SIG-M5 treated with dmso at 0.1 percent for 504 hours (cell line): ENCODE measurements around the gene NSUN7.
A peak's percentile ranks its signal among the peaks of the same experiment; 100 is the strongest.

ENCODE experiments used
- DNase-seq: peaks from one replicate; lab custom pipeline; 2025; ENCODE audit not compliant: unreplicated experiment; lab: John Stamatoyannopoulos, UW

Gene NSUN7

DNA sequence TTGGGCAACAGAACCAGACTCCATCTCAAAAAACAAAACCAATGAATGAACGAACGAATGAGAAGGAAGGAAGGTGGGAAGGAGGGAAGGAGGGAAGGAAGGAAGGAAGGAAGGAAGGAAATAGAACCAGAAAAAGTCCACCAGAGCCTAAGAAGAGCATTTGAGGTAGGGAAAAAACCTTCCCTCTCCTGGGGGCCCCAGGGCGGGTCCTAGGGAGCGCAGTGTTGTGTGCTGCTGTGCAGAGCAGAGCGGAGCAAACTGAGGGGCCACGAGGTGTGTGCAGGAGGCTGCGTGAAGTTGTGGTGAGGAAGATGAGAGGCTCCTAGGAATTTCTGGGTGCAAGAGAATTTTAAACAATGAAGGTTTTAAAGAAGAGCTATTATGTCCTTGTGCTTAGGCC, 16.0 kb upstream of the NSUN7 start:
- no peak for DNase-seq

DNA sequence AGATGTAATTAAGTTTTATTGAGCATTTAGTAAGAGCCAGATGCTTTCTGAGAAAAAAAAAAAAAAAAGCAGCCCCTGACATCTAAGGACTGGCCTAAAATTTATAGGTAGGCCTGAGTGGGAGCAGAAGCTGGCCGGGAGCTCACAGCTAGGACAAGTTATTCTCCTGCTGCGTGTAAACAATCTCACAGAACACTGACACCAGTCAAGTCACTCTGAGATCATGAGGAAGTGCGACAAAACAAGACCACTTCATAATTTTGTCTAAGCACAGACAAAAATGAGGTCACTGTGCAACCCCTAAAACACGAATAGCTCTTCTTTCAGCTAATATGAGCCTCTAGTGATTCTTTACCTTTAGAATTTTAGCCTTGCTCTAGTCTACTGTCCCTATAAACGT, 15.3 kb upstream of the NSUN7 start:
- no peak for DNase-seq

DNA sequence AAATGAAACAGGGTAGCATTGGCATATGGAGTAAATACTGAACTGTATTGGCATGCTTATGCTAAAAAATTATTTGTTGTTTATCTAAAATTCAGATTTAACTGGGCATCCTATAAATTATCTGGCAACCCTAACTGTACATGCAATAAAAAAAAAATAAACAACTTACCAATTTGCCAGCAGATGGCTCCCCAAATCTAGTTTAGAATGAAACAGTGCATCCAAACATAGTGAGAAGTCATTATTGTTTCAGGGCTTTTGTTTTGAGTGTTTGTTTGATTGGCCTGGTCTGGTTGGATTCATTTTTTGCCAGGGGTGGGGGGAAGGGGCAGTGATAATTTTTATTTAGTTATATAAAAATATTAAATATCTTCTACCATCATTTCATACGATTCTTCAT, 12.8 kb upstream of the NSUN7 start:
- peak; percentile 44 for DNase-seq

DNA sequence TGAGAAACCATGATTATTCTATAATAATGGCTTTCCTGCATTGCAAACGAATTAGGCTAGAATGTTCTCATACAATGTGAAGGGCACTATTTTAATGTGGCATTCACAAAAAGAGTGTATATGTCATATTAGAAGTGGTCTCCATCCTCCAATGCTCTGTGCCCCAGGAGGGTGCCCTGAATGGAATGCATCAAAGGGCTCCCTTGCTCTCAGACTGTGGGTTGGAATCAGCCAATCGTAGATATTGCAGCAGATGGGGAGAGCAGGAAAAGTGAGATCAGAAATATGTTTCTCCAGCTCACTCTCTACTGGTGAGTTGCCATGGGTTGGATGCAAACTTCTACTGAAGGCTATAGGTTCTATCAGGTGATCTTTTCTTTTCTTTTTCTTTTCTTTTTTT, 11.9 kb upstream of the NSUN7 start:
- no peak for DNase-seq

- DNase-seq = no peak
Measured at GRCh38 chr4:40739347-40739746, 10.4 kb upstream of the NSUN7 start.

DNA sequence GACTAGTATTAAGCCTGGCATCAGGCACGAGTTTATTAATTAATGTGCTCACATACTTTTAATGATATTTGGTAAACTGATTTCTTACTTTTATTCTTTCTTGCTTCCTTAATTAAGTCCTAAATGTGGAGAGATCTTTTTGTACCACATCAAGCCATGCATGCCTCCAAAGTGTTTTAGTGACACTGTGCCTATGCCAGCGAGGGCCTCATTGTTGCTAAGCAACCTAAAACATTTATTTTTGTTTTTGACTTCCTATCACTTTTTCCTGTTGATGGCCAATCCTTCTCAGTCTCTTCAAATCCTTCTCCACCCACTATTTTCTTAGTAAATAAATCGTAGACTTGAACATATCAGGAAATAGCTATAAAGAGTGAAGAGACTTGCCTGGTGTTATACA, 5.5 kb upstream of the NSUN7 start:
- DNase-seq = no peak

DNA sequence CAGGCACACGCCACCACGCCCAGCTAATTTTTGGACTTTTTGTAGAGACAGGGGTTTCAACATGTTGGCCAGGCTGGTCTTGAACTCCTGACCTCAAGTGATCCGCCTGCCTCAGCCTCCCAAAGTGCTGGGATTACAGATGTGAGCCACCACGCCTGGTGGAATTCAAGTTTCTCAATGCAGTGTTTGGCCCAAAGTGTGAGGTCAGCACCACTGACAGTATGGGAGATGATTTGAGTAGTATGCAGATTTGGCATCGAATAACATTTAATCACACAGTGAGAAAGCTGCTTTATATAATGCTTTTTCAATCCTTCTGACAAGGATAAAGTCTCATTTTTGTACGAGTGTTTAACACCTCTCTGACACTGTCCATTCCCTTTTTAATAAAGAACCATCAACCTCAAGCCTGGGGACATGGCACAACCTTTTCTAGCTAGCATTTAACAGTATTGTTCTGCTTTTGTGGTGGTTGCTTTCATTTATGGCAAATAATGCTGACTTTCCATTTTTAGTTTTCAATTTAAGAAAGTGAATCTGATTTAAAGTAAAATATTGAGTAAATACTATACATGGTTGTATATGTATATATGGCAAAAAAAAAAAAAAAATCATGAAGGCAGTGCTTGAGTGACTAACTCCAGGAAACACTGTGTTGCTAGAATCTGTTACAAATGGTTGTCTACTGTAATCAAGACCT, 4.3 kb upstream of the NSUN7 start:
- DNase-seq = no peak

DNA sequence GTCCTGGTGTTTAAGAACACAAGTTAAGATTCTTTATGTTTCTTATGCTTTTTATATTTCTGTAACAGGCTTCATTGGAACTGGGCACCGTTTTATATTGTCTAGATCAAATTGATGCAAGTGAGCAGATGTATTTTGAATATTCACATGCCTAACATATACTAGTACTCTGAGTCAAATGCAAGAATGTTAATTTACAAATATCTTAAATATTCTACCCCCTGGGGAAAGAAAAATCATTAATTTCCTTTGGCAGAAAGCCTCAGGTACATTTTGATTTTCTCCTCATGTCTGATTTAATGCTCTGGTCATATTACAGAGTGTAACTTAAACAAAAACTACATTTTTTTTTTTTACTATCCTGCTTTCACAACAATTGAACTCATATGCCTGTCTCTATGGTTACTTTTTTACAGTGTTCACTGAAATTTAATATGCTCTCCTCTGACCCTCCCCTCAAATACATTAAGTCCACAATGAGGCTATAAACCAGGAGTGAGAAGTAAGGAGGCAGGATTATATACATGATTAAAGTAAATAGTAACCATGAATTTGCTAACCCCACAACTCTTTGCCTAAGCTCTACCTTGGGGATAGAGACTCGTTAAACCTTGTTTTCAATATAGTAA, 2.4 kb upstream of the NSUN7 start:
- DNase-seq = no peak

DNA sequence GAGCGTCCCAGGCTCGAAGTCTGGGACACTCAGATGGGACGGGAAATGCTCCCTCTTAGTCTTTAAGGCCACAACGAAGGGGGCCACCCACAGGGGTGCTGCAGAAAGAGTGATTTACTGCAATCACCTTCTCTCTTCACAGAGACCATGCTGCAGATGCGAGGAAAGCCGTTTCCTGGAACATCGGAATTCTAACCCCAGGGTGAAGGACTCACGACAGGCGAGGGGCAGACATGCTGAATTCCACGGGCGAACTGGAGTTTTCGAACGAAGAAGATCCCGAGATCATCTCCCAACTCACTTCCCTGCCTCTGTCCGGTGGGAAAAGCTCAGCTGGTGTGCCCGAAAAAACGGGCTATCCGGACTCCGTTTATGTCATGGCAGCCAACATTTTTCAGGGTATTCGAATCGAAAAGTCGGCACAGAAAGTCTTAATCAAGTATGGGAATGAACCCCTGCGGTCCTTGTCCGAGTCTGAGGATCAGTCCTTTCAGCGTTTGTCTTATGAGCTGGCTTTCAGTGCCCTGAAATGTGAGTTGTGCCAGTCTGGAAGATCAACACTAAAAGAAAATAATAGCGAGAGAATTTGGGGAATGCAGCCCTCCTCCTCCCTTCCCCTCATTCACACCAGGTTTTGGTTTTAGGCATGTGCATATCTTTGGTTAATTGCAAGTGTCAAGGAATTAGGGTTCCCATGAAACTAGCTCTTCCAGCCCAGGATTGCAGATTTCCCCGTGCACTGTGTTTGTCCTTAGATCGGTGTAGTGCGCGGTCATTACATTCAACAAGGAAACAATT, 905 bp downstream of the NSUN7 start:
- DNase-seq = no peak

- DNase-seq = no peak
Measured at GRCh38 chr4:40755616-40756015, 5.9 kb downstream of the NSUN7 start.

DNA sequence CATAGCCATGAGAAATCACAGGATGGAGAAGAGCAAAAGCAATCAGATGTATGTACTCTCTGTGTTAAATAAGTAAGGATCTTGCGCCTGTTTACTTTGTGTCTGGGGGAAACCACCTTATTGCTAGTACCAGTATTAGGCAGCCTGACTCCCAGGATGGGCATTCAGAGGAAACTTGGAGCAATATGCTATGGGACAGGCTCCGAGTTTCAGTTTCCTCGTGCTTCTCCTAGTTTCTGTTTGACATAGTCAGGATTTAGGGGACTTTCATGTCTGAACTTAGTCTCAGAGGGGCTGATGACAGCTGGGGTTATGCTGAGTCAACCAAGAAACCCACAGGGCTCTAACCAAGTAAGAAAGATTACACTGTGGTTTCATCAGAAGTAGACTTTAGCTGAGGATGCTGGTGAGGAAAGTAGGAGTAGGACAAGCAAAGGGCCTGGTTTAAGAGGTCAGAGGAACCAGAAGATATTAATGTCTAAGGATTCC, 13.5 kb downstream of the NSUN7 start:
- peak; percentile 66 for DNase-seq

DNA sequence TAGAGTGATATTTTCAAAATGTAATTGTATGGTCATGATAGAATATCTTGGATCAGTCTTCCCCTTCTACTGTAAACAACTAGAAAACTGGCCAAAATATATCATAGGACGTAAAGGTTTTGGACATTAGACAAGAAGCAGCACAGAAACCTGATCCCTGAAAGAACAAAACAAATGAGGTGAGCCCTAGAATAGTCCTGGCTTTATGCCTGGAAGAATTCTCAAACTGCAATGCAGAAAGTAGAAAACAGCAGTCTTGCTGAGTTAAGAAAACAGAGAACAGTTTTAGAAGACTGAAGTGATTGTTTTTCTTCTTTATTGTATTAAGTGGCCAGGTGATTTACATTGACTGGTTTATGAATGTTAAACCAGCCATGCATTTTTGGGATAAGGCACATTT, 19.5 kb downstream of the NSUN7 start:
- no peak for DNase-seq

GRCh38 chr4:40778090-40778489, 28.3 kb downstream of the NSUN7 start:
- DNase-seq = no peak

DNA sequence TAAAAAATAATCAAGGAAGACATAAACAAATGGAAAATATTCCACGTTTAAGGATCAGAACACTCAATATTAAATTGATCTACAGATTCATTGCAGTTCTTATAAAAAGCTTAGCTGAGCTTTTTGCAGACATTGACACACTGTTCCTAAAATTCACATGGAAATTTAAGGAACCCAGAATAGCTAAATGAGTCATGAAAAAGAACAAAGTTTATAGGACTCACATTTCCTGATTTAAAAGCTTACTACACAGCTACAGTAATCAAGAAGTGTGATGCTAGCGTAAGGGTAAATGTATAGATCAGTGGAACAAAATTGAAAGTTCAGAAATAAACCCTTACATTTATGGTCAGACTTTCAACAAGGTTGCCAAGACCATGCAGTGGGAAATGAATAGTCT, 33.1 kb downstream of the NSUN7 start:
- no peak for DNase-seq

- DNase-seq = no peak
Measured at GRCh38 chr4:40785727-40786126, 36.0 kb downstream of the NSUN7 start.

DNA sequence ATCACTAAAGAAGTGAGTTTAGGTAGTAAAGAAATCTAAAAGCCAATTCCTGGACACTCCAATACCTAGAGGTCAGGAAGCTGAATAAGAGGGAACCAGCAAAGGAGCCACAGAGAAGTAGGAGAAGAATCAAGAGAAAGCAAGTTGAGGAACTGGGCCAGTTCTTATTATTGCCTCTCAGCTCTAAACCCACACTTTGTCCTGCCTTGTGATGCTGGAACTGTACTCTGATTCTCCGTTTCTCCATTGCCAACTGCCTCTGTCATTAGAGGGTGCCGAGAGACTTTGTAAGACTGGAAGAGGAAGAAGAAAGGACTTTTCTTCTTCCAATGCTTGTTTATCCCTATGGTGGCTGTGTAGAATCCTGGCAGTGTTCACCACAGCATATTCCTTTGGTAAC, 38.6 kb downstream of the NSUN7 start:
- no peak for DNase-seq

DNA sequence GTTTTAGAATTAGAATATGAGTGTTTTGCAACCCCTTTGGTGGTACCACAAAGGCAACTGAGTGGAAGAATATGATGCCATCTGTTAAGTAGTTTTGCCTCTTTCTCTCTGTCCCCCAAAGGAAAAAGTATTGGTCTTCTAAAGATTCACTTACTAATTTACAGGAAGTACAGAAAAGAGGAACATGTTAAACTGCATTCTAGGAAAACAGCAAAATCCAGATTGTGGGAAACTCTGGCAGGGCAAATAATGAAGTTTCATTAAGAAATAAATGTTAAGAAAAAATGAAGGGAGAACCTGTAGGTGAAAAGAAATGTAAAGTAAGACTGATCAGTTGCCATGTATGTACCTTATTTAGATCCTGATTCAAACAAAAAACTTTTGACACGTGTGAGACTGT, 39.3 kb downstream of the NSUN7 start:
- peak; percentile 10 for DNase-seq

GRCh38 chr4:40789771-40790170, 40.0 kb downstream of the NSUN7 start:
- no peak for DNase-seq

GRCh38 chr4:40800064-40800463, 50.3 kb downstream of the NSUN7 start:
- no peak for DNase-seq

DNA sequence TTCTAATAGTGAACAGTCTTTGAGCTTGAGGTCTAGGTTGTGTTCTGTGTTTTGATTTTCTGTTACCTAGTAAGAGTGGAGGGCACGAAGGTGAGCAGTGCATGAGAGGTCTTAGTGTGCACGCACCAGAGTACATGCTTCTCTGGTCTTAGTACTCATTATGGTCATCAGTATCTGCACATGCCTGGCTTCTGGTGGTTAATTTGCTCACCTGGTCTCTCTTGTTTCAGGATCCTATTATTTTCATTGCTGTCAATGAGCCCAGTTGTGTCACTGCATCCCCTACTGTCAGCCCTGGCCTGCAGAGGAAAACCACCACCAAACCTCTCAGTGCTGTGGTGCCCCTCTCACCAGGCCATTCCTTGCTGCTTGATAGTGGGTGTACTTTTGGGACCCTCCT, 54.8 kb downstream of the NSUN7 start:
- DNase-seq = no peak

- no peak for DNase-seq
Measured at GRCh38 chr4:40808926-40809457, 59.2 kb downstream of the NSUN7 start.

DNA sequence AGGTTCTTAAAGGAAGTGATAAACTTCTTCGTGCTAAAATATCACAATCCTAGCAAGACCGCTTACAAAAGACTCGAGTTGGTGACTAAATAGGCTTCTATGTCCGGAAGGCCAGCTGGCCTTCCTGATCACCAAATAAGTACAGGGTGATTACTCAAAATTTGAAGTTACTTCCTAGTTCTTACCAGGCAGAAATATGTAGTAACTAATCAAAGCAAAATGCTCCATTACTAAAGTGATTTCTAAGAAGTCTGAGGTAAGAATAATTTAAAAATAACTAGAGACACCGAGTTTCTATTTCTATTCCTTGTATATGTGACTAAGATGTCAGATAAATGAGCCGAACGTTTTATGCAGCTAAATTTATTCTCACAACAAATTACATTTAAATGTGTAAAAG, 62.2 kb downstream of the NSUN7 start:
- DNase-seq = peak; percentile 85
